ENCODE data around the gene MRPL52. TPM values are rescaled to one million over a fixed set of nuclear protein-coding genes. Genes with fewer than 3 reads are reported as not detected.

Gene MRPL52
- total and polyA plus RNA-seq, 2 experiments from 2014 or later, result 44.3 to 230 TPM

DNA sequence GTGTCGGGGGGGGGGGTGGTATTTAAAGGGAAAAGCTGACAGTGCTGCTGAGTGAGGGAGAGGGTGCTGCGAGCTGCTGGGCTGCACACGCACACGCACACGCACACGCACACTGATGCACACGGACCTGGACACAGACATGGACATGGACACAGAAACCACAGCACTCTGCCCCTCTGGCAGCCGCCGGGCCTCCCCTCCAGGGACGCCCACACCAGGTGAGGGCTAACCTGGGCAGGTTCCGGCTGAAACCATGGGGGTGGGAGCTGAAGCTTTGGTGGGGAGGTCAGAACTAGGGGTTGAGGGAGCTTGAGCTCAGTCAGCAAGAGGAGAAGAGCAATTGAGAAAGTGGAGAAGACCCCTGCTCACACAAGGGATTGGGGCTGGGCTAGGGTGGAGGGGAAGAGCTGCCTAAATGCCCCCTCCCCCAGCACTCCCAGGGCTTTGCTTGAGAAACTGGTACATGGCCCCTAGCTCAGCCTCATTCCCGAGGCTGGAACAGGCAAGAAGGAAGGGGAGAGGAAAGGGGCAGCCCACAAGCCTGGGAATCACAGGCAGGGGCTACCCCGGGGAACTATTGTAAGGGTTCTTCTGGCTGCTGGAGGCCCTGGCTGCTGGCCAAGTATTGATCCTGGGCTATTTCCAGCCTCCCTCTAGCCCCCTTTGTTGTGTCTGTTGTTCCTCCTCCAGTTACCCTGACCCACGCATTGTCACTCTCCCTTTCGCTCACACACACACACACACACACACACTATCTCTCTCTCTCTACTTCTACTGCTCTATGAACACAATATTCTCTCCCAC, 53.7 kb downstream of the MRPL52 start, which contains the start of gene REM2:
REM2 (plus strand) TSS at position 50 of the 804 bp plus-strand sequence; CDS start at position 116, 66 bp downstream.
- Histone ChIP-seq H3K27ac (no peak within 1 kb of the TSS), H3K9me2 (ENCODE audit: insufficient read depth) (no peaks in the 10 kb centered on the region), H3K36me3 (ENCODE audit: low read depth) (0 out of 2 replicates have a peak, but pooled peaks cover under 1% of the 10 kb centered on the region), H3F3A (ENCODE audit: insufficient read depth) (peaks cover 19% of the 10 kb centered on the region), H3K9me3 (ENCODE audit: low read depth) (no peaks in the 10 kb centered on the region), H3K4me3 (no peak within 1 kb of the TSS), H3K4me1 (ENCODE audit: insufficient read depth) (no peaks in the 10 kb centered on the region; the same call in 1 of the 2 replicates), H3K4me2 (ENCODE audit: unreplicated experiment) (no peak within 1 kb of the TSS), H3K9ac (no peak within 1 kb of the TSS), H3K79me2 (ENCODE audit: insufficient read depth) (no peaks in the 10 kb centered on the region), H3K27me3 (replicated peaks; ENCODE audit: insufficient read depth) (no peaks in the 10 kb centered on the region), H4K20me1 (ENCODE audit: insufficient read depth) (no peaks in the 10 kb centered on the region), H2AFZ (no peak within 1 kb of the TSS)
- no peak for DNase-seq
- no peak for TF ChIP-seq EZH2phosphoT487 (IDR thresholded peaks at IDR 0.05; ENCODE audit: insufficient read depth, low read depth)
- no peak for TF ChIP-seq EZH2 (IDR thresholded peaks at IDR 0.05; ENCODE audit: insufficient read depth, poor library complexity, severe bottlenecking)
- WGBS, 2 experiments (ENCODE audit: low coverage in 1 of 2, low lambda C conversion rate in 2 of 2, missing lambda C conversion rate in 2 of 2), result 32 to 34% methylated on average over 9 to 14 of the region's 15 CpGs
- in situ Hi-C loops (cut with MboI), result no loop called here

DNA sequence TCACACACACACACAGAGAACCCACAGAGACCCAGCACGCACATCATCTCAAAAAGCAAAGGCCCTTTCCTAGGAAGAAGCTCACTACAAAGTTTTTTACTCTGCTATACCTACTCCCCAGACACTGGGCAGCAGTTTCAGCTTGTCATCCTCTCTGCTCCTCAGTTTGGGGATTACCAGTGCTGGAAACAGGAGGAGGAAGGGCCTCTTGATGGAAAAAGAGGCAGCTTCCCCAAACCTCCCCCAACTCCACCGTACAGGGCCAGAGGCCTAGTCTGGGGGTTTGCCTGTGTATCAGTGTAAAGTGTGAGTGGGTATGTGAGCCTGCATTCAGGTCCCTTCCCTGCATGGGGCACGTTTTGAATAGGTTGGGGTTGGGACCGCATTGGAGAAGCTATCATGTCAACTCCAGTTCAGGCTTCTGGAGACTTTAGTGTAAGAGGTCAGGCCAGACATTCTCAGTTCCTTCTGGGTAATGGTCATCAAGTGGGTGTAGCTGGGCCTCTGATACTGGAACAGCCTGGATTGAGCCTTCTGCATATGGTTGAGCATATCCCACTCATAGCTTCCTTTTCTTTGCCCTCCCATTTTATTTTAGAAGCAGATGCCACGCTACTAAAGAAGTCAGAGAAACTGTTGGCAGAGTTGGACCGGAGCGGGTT, 54.5 kb downstream of the MRPL52 start:
- Histone ChIP-seq H3K4me1 (ENCODE audit: insufficient read depth) (no peaks in the 10 kb centered on the region; the same call in 1 of the 2 replicates), H4K20me1 (ENCODE audit: insufficient read depth) (no peaks in the 10 kb centered on the region), H3F3A (ENCODE audit: insufficient read depth) (peaks cover 16% of the 10 kb centered on the region), H2AFZ (no peak overlapping the region), H3K4me3 (no peak overlapping the region), H3K4me2 (ENCODE audit: unreplicated experiment) (no peak overlapping the region), H3K9ac (no peak overlapping the region), H3K9me2 (ENCODE audit: insufficient read depth) (no peaks in the 10 kb centered on the region), H3K27me3 (replicated peaks; ENCODE audit: insufficient read depth) (no peaks in the 10 kb centered on the region), H3K27ac (no peak overlapping the region), H3K79me2 (ENCODE audit: insufficient read depth) (no peaks in the 10 kb centered on the region), H3K9me3 (ENCODE audit: low read depth) (no peaks in the 10 kb centered on the region), H3K36me3 (ENCODE audit: low read depth) (no peaks in the 10 kb centered on the region)
- TF ChIP-seq EZH2 (IDR thresholded peaks at IDR 0.05; ENCODE audit: insufficient read depth, poor library complexity, severe bottlenecking) (no peak), EZH2phosphoT487 (IDR thresholded peaks at IDR 0.05; ENCODE audit: insufficient read depth, low read depth) (no peak)
- WGBS, 2 experiments (ENCODE audit: low coverage in 1 of 2, low lambda C conversion rate in 2 of 2, missing lambda C conversion rate in 2 of 2), result 81 to 91% methylated on average over 5 to 7 of the region's 7 CpGs
- DNase-seq, result no peak
- in situ Hi-C loops (cut with MboI), result no loop called here

Small RNA genes within 50 kb of the gene (small RNA-seq; reads per million reads assigned to genes)
- not detected for gene RF00019 (ENCODE audit: low read depth, low replicate concordance)

Other genes with a start within 250 kb of the MRPL52 start
- gene DAD1, start 240.7 kb upstream of the MRPL52 start, total RNA-seq (2014; rRNA removed; shearing (Covaris generic)), result 369 and 375 TPM in 2 replicates
- 637 and 653 TPM in 2 replicates for gene DAD1, start 240.7 kb upstream of the MRPL52 start, polyA plus RNA-seq (2016; fragmentation: Nextera tagmentation; extraction: Ambion mirVana)
- 15.2 and 16.8 TPM in 2 replicates for gene ABHD4, start 231.6 kb upstream of the MRPL52 start, total RNA-seq (2014; rRNA removed; shearing (Covaris generic))
- gene ABHD4, start 231.6 kb upstream of the MRPL52 start, polyA plus RNA-seq (2016; fragmentation: Nextera tagmentation; extraction: Ambion mirVana), result 26.5 and 27.8 TPM in 2 replicates
- gene OR6J1, start 185.5 kb upstream of the MRPL52 start, total RNA-seq (2014; rRNA removed; shearing (Covaris generic)), result not detected in 2 replicates
- not detected in 2 replicates for gene OR6J1, start 185.5 kb upstream of the MRPL52 start, polyA plus RNA-seq (2016; fragmentation: Nextera tagmentation; extraction: Ambion mirVana)
- gene OXA1L, start 63.2 kb upstream of the MRPL52 start, total RNA-seq (2014; rRNA removed; shearing (Covaris generic)), result 59.1 and 78.6 TPM in 2 replicates
- 48.1 and 48.8 TPM in 2 replicates for gene OXA1L, start 63.2 kb upstream of the MRPL52 start, polyA plus RNA-seq (2016; fragmentation: Nextera tagmentation; extraction: Ambion mirVana)
- gene SLC7A7, start 14.5 kb upstream of the MRPL52 start, total RNA-seq (2014; rRNA removed; shearing (Covaris generic)), result 0.65 and 0.89 TPM in 2 replicates
- 0.63 and 1.7 TPM in 2 replicates for gene SLC7A7, start 14.5 kb upstream of the MRPL52 start, polyA plus RNA-seq (2016; fragmentation: Nextera tagmentation; extraction: Ambion mirVana)
- 450 and 475 TPM in 2 replicates for gene MMP14, start 6.7 kb downstream of the MRPL52 start, total RNA-seq (2014; rRNA removed; shearing (Covaris generic))
- gene MMP14, start 6.7 kb downstream of the MRPL52 start, polyA plus RNA-seq (2016; fragmentation: Nextera tagmentation; extraction: Ambion mirVana), result 50.1 and 50.8 TPM in 2 replicates
- 202 and 253 TPM in 2 replicates for gene LRP10, start 41.9 kb downstream of the MRPL52 start, total RNA-seq (2014; rRNA removed; shearing (Covaris generic))
- 159 and 161 TPM in 2 replicates for gene LRP10, start 41.9 kb downstream of the MRPL52 start, polyA plus RNA-seq (2016; fragmentation: Nextera tagmentation; extraction: Ambion mirVana)
- 0.22 TPM in 1 of 2 replicates, not detected in the other for gene REM2, start 53.3 kb downstream of the MRPL52 start, total RNA-seq (2014; rRNA removed; shearing (Covaris generic))
- gene REM2, start 53.3 kb downstream of the MRPL52 start, polyA plus RNA-seq (2016; fragmentation: Nextera tagmentation; extraction: Ambion mirVana), result 0.29 TPM in 1 of 2 replicates, not detected in the other
- 42.6 and 57.2 TPM in 2 replicates for gene RBM23, start 89.3 kb downstream of the MRPL52 start, total RNA-seq (2014; rRNA removed; shearing (Covaris generic))
- 33.8 and 36.5 TPM in 2 replicates for gene RBM23, start 89.3 kb downstream of the MRPL52 start, polyA plus RNA-seq (2016; fragmentation: Nextera tagmentation; extraction: Ambion mirVana)
- gene PRMT5, start 99.5 kb downstream of the MRPL52 start, total RNA-seq (2014; rRNA removed; shearing (Covaris generic)), result 42.2 and 61.0 TPM in 2 replicates
- gene PRMT5, start 99.5 kb downstream of the MRPL52 start, polyA plus RNA-seq (2016; fragmentation: Nextera tagmentation; extraction: Ambion mirVana), result 80.1 and 84.1 TPM in 2 replicates
- gene HAUS4, start 127.2 kb downstream of the MRPL52 start, total RNA-seq (2014; rRNA removed; shearing (Covaris generic)), result 29.0 and 35.0 TPM in 2 replicates
- 14.1 and 14.5 TPM in 2 replicates for gene HAUS4, start 127.2 kb downstream of the MRPL52 start, polyA plus RNA-seq (2016; fragmentation: Nextera tagmentation; extraction: Ambion mirVana)
- gene AJUBA, start 152.7 kb downstream of the MRPL52 start, total RNA-seq (2014; rRNA removed; shearing (Covaris generic)), result 62.7 and 70.7 TPM in 2 replicates
- gene AJUBA, start 152.7 kb downstream of the MRPL52 start, polyA plus RNA-seq (2016; fragmentation: Nextera tagmentation; extraction: Ambion mirVana), result 17.8 and 19.3 TPM in 2 replicates
- 7.1 and 11.4 TPM in 2 replicates for gene C14orf93, start 180.3 kb downstream of the MRPL52 start, total RNA-seq (2014; rRNA removed; shearing (Covaris generic))
- gene C14orf93, start 180.3 kb downstream of the MRPL52 start, polyA plus RNA-seq (2016; fragmentation: Nextera tagmentation; extraction: Ambion mirVana), result 2.2 and 3.4 TPM in 2 replicates
- gene PSMB5, start 205.0 kb downstream of the MRPL52 start, total RNA-seq (2014; rRNA removed; shearing (Covaris generic)), result 217 and 263 TPM in 2 replicates
- 274 and 277 TPM in 2 replicates for gene PSMB5, start 205.0 kb downstream of the MRPL52 start, polyA plus RNA-seq (2016; fragmentation: Nextera tagmentation; extraction: Ambion mirVana)
- gene PSMB11, start 212.3 kb downstream of the MRPL52 start, total RNA-seq (2014; rRNA removed; shearing (Covaris generic)), result not detected in 2 replicates
- gene PSMB11, start 212.3 kb downstream of the MRPL52 start, polyA plus RNA-seq (2016; fragmentation: Nextera tagmentation; extraction: Ambion mirVana), result not detected in 2 replicates
- gene CDH24, start 227.6 kb downstream of the MRPL52 start, total RNA-seq (2014; rRNA removed; shearing (Covaris generic)), result 3.8 and 5.6 TPM in 2 replicates
- 1.0 and 1.5 TPM in 2 replicates for gene CDH24, start 227.6 kb downstream of the MRPL52 start, polyA plus RNA-seq (2016; fragmentation: Nextera tagmentation; extraction: Ambion mirVana)

Data from GM23248 (cell line).